Calu3 (cell line): ENCODE data around the gene CCDC92B. TPM values are rescaled to one million over a fixed set of nuclear protein-coding genes. Genes with fewer than 3 reads are reported as not detected.

Experiments used
- BruUV-seq: library from RNA; stranded (reverse); fragments of 400-500 nt; replicated peaks from 2 replicates; lab custom pipeline; 2021; lab: Mats Ljungman, UMichigan
- CTCF ChIA-PET: fragments of 300-600 bp; sonication (Branson Sonifier 250); formaldehyde crosslinking; loops from one replicate; lab custom pipeline; 2022; ENCODE audit warnings: antibody characterized with exemption; lab: Charles Lee
- DNase-seq: peaks from one replicate; pipeline ENCODE4 v3.0.0; 2022
- H3K27ac Mint-ChIP-seq: one replicate; pipeline ENCODE4 v1.8.0; 2022; ENCODE audit warnings: mixed read lengths; ENCODE audit not compliant: unreplicated experiment
- H3K27me3 Mint-ChIP-seq: one replicate; pipeline ENCODE4 v1.8.0; 2022; ENCODE audit warnings: mixed read lengths; ENCODE audit not compliant: unreplicated experiment
- H3K36me3 Mint-ChIP-seq: one replicate; pipeline ENCODE4 v1.8.0; 2022; ENCODE audit warnings: mild to moderate bottlenecking, moderate library complexity, mixed read lengths; ENCODE audit not compliant: insufficient read depth, unreplicated experiment
- H3K4me1 Mint-ChIP-seq: one replicate; pipeline ENCODE4 v1.8.0; 2022; ENCODE audit warnings: mild to moderate bottlenecking, low read depth, mixed read lengths; ENCODE audit not compliant: unreplicated experiment
- H3K4me3 Mint-ChIP-seq: one replicate; pipeline ENCODE4 v1.8.0; 2022; ENCODE audit warnings: mild to moderate bottlenecking, low read depth, moderate library complexity, mixed read lengths; ENCODE audit not compliant: unreplicated experiment
- H3K9me3 Mint-ChIP-seq: one replicate; pipeline ENCODE4 v1.8.0; 2022; ENCODE audit warnings: low read depth, mixed read lengths; ENCODE audit not compliant: unreplicated experiment
- CTCF ChIP-seq: fragments of 200-600 bp; IDR thresholded peaks from one replicate; pipeline ENCODE4 v1.8.0; 2022; ENCODE audit warnings: antibody characterized with exemption; ENCODE audit not compliant: unreplicated experiment
- intact Hi-C: fragments of 100-400 bp; cut with micrococcal nuclease; formaldehyde crosslinking; loops from one replicate; pipeline ENCODE4 v1.10.0; 2022; ENCODE audit not compliant: unreplicated experiment
- total RNA-seq: library from RNA; stranded (reverse); gene quantifications from 2 replicates; pipeline ENCODE4 v1.2.3, GENCODE V29; 2022

CCDC92B gene
- total RNA-seq, 1 experiment from 2014 or later = not detected

- intact Hi-C loops = no loop called here
- no peaks in the 10 kb centered on the region for H3K27me3 Mint-ChIP-seq
- H3K9me3 Mint-ChIP-seq = no peaks in the 10 kb centered on the region
- TF ChIP-seq CTCF = no peak
- DNase-seq = no peak
- no peak overlapping the region for H3K4me3 Mint-ChIP-seq
- H3K4me1 Mint-ChIP-seq = no peaks in the 10 kb centered on the region
- peaks cover 45% of the 10 kb centered on the region for H3K36me3 Mint-ChIP-seq
- BruUV-seq = no TSS peak
- no peak overlapping the region for H3K27ac Mint-ChIP-seq
- CTCF ChIA-PET = no interaction called here
These were observed 53.3 kb downstream of the CCDC92B start for GRCh38 chr17:2695961-2696760.

- Mint-ChIP-seq H3K4me3 (no peak overlapping the region), H3K4me1 (no peaks in the 10 kb centered on the region), H3K36me3 (peaks cover 51% of the 10 kb centered on the region), H3K27ac (no peak overlapping the region), H3K27me3 (no peaks in the 10 kb centered on the region), H3K9me3 (no peaks in the 10 kb centered on the region)
- CTCF ChIA-PET = interaction anchor here (0.6 kb wide), 1 partner anchor 412 kb away, joined by 3 read pairs; no protein-coding TSS in a partner anchor
- TF ChIP-seq CTCF = no peak
- no peak for DNase-seq
- intact Hi-C loops = no loop called here
- BruUV-seq = no TSS peak
These were observed 54.0 kb downstream of the CCDC92B start for GRCh38 chr17:2695243-2695960.

GRCh38 chr17:2694381-2695242 lies 54.8 kb downstream of the CCDC92B start:
- CTCF ChIA-PET = interaction anchor here (0.6 kb wide), 1 partner anchor 411 kb away, joined by 3 read pairs; no protein-coding TSS in a partner anchor
- Mint-ChIP-seq H3K36me3 (peaks cover 49% of the 10 kb centered on the region), H3K27ac (no peak overlapping the region), H3K4me3 (no peak overlapping the region), H3K27me3 (no peaks in the 10 kb centered on the region), H3K4me1 (no peaks in the 10 kb centered on the region), H3K9me3 (no peaks in the 10 kb centered on the region)
- TF ChIP-seq CTCF = no peak
- intact Hi-C loops = no loop called here
- no peak for DNase-seq
- no TSS peak for BruUV-seq
